Measurements from ENCODE around the gene IL6R.
"Not testable (repeated sequence)": the region's sequence is repeated elsewhere in the genome, so short reads cannot be mapped to it uniquely, and the experiment has no call there.

Gene IL6R

GRCh38 chr1:154483941-154484803 lies 79.0 kb downstream of the IL6R start:
- no peak for DNase-seq (ENCODE audit: low read depth)

- DNase-seq (ENCODE audit: low read depth), result no peak
Observed at GRCh38 chr1:154485106-154485505, 80.0 kb downstream of the IL6R start.

GRCh38 chr1:154485910-154486496 lies 80.9 kb downstream of the IL6R start:
- no peak for DNase-seq (ENCODE audit: low read depth)

DNA sequence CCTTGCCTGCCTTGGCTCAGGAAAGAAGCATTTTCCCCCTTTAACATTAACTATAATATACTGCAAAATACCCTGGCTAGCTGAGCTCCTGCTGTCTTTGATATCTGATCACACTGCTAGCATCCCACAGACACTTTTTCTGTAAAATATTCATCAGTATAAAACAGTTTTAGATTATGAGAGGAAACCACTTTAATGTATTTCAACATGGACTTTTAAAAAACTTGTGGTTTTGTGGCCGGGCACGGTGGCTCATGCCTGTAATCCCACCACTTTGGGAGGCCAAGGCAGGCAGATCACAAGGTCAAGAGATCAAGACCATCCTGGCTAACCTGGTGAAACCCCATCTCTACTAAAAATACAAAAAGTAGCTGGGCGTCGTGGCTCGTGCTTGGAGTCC lies 81.6 kb downstream of the IL6R start:
- DNase-seq (ENCODE audit: low read depth), result not testable (repeated sequence)

GRCh38 chr1:154488922-154489321 lies 83.8 kb downstream of the IL6R start:
- no peak for DNase-seq (ENCODE audit: low read depth)

- DNase-seq (ENCODE audit: low read depth), result no peak
Observed at GRCh38 chr1:154489695-154490274, 84.6 kb downstream of the IL6R start.

- no peak for DNase-seq (ENCODE audit: low read depth)
Observed at GRCh38 chr1:154490317-154490716, 85.2 kb downstream of the IL6R start.

- no peak for DNase-seq (ENCODE audit: low read depth)
Observed at GRCh38 chr1:154492115-154492514, 87.0 kb downstream of the IL6R start.

- no peak for DNase-seq (ENCODE audit: low read depth)
Observed at GRCh38 chr1:154493276-154493675, 88.1 kb downstream of the IL6R start.

DNA sequence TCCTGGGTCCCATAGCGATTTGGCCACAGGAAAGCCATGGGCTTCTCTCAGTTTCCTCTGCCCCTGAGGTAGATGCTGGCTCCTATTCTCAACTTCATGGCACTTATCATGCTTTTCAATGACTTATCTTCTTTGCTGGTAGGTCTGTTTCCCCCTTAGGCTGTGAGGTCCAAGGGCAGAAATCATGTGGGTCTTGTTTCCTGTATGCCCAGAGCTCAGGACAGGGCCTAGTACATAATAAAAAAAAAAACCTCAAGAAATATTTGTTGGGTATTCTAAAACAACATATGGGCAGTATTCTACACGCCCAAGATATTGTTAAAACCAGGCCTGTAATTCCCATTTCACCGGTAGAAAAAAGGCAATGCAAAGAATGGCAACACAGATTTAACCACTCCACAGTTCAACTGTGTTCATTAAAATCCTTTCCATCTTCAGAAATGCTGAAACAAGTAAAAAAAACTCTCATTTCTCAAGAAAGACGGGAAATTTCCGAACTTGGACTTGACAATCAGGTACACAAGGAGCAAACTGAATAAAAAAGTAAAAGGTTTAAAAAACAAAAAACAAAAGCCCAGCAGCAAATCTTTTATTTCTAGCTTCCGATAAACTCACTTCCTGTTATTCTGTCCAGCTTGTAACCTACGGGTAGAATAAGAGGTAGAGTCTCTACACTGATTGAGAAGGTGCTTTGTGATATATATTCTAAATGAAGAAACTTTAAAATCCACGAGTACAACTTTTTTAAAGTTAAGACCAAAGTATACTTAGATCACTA lies 90.5 kb downstream of the IL6R start:
- DNase-seq (ENCODE audit: low read depth), result no peak

GRCh38 chr1:154496383-154496782 lies 91.2 kb downstream of the IL6R start:
- DNase-seq (ENCODE audit: low read depth), result no peak

- DNase-seq (ENCODE audit: low read depth), result no peak
Observed at GRCh38 chr1:154497026-154497806, 92.1 kb downstream of the IL6R start.

DNA sequence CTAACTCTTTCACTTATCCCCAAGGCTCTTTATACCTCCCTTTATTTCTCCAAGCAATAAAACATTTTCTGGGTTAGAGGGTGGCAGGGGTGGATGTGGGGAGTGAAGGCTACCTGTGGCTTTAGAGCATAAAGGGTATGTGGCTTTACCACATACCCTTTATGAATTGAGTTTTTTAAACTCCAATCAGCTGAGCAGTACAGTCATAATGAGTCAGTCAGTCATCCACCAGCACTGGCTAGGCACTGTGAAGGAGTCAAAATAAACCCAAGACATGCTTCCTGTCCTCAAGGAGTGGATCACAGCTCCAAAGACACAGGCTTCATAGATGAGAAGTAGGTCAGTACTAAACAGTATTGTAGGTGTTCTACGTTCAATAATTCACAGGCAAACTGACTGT lies 94.3 kb downstream of the IL6R start:
- DNase-seq (ENCODE audit: low read depth), result no peak

DNA sequence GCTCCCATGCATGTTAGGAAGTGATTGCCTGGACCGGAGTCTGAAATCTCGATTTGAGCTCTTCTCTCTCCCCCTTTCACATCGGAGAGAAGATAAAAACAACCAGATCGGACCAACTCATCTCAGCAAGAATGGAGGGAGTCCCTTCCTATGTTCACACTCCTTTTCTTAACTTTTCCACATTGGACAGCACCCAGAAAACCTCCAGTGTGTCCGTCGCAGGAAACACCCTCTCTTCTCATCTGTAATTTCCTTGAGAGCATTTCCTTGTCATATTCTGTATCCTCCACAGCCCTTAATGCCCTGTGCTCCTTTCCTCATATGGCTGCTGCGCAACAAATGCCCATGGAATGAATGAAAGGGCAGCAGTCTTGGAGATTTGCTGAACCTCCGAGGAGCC lies 95.4 kb downstream of the IL6R start:
- DNase-seq (ENCODE audit: low read depth), result no peak

GRCh38 chr1:154501423-154502065 lies 96.4 kb downstream of the IL6R start:
- DNase-seq (ENCODE audit: low read depth), result no peak

GRCh38 chr1:154502066-154502743 lies 97.1 kb downstream of the IL6R start, which contains the start of the genes SHE and TDRD10:
SHE (minus strand) TSS chr1:154502412; CDS start chr1:154502026, 386 bp downstream.
TDRD10 (plus strand) TSS chr1:154502219; CDS start chr1:154506904, 4,685 bp downstream.
- DNase-seq (ENCODE audit: low read depth), result no peak

- DNase-seq (ENCODE audit: low read depth), result no peak
Observed at GRCh38 chr1:154502744-154503115, 97.6 kb downstream of the IL6R start.

DNA sequence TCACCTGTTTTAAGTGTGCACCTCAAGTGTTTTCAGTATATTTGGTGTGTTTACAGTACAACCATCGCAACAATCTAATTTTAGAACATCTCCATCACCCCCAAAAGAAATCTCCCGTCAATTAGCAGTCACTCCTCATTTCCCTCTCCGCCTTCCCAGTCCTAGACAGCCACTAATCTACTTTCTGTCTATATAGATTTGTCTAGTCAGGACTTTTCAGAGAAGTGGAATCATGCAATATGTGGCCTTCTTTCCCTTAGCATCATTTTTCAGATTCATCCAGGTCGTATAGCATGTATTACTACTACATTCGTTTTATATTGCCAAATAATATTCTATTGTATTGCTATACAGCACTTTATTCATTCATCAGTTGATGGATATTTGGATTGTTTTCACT lies 98.8 kb downstream of the IL6R start:
- DNase-seq (ENCODE audit: low read depth), result no peak

GRCh38 chr1:154512760-154513159 lies 107.6 kb downstream of the IL6R start:
- no peak for DNase-seq (ENCODE audit: low read depth)

GRCh38 chr1:154514066-154514553 lies 109.0 kb downstream of the IL6R start:
- DNase-seq (ENCODE audit: low read depth), result no peak

Data from GM04504 (cell line).